Panc1 (cell line): Measurements from ENCODE around the gene ADIG. TPM values are rescaled to one million over a fixed set of nuclear protein-coding genes. Genes with fewer than 3 reads are reported as not detected.

Source experiments
- ATAC-seq: fragments of 200-7000 bp; cut with Tn5 transposase; 2 replicates; pipeline ENCODE4 v1.9.1; 2020; ENCODE audit warnings: mild to moderate bottlenecking, moderate library complexity
- BruUV-seq: library from RNA; stranded (reverse); fragments of 400-500 nt; replicated peaks from 2 replicates; lab custom pipeline; 2021; lab: Mats Ljungman, UMichigan
- CTCF ChIA-PET: fragments of 300-600 bp; sonication (Branson Sonifier 250); formaldehyde crosslinking; loops from one replicate; lab custom pipeline; 2022; ENCODE audit warnings: antibody characterized with exemption; lab: Charles Lee
- POLR2A ChIA-PET: fragments of 300-600 bp; sonication (Branson Sonifier 250); formaldehyde crosslinking; loops from one replicate; lab custom pipeline; 2022; ENCODE audit warnings: antibody characterized with exemption; lab: Charles Lee
- DNase-seq: peaks from one replicate; pipeline ENCODE4 v3.0.0-alpha.2; 2010; ENCODE audit warnings: low read depth, low spot score
- H3K27ac ChIP-seq: 2 replicates; pipeline ENCODE4 v1.5.1; 2011; ENCODE audit warnings: mild to moderate bottlenecking, low read length, inconsistent platforms
- H3K27me3 ChIP-seq: fragments of 200-500 bp; sonication (Bioruptor generic); 2 replicates; pipeline ENCODE4 v1.6.0; 2014; ENCODE audit warnings: low read length, inconsistent platforms; ENCODE audit not compliant: control insufficient read depth, insufficient read depth
- H3K36me3 ChIP-seq: fragments of 200-500 bp; sonication (Bioruptor generic); 2 replicates; pipeline ENCODE4 v1.5.1; 2014; ENCODE audit warnings: inconsistent platforms, mild to moderate bottlenecking, low read length, moderate library complexity; ENCODE audit not compliant: control insufficient read depth, insufficient read depth
- H3K4me1 ChIP-seq: 2 replicates; pipeline ENCODE4 v1.5.1; 2011; ENCODE audit warnings: inconsistent platforms, mild to moderate bottlenecking, low read length, moderate library complexity; ENCODE audit not compliant: control insufficient read depth, insufficient read depth
- H3K4me3 ChIP-seq, 2 experiments: 2 replicates each; pipeline ENCODE4 v1.5.1; 2011 to 2012; ENCODE audit warnings: low read depth in 2 of 2, low read length in 2 of 2, mild to moderate bottlenecking in 2 of 2, inconsistent platforms in 1 of 2, moderate library complexity in 1 of 2
- H3K9me3 ChIP-seq: fragments of 200-500 bp; sonication (Bioruptor generic); 2 replicates; pipeline ENCODE4 v1.5.1; 2014; ENCODE audit warnings: low read depth, mild to moderate bottlenecking, inconsistent platforms, low read length, moderate library complexity; ENCODE audit not compliant: control insufficient read depth, insufficient read depth
- CTCF ChIP-seq: fragments of 450-650 bp; IDR thresholded peaks from 2 replicates; pipeline ENCODE4 v1.5.1; 2017; ENCODE audit warnings: mild to moderate bottlenecking
- POLR2AphosphoS5 ChIP-seq: IDR thresholded peaks from 2 replicates; pipeline ENCODE4 v1.6.1; 2012; ENCODE audit warnings: mild to moderate bottlenecking, low read depth, low read length, moderate library complexity
- REST ChIP-seq, 2 experiments: IDR thresholded peaks; 2 replicates each; pipeline ENCODE4 v1.6.1; 2011 to 2012; ENCODE audit warnings: low read depth in 2 of 2, control low read depth in 1 of 2, low read length in 1 of 2, mild to moderate bottlenecking in 1 of 2, moderate library complexity in 1 of 2; ENCODE audit not compliant: insufficient read depth in 1 of 2
- SIN3A ChIP-seq: IDR thresholded peaks from 2 replicates; pipeline ENCODE4 v1.6.1; 2012; ENCODE audit warnings: low read depth, mild to moderate bottlenecking, low read length, moderate library complexity, borderline replicate concordance; ENCODE audit not compliant: insufficient read depth
- TCF7L2 ChIP-seq: IDR thresholded peaks from 2 replicates; pipeline ENCODE4 v1.6.1; 2011; ENCODE audit warnings: mild to moderate bottlenecking, low read depth, low read length, inconsistent platforms
- in situ Hi-C: cut with HindIII; loops from 2 replicates; pipeline ENCODE4 v1.10.0; 2016; ENCODE audit warnings: low sequenced_read_pairs, low pct_unique_long_range_greater_than_20kb
- intact Hi-C: fragments of 100-400 bp; cut with micrococcal nuclease; formaldehyde crosslinking; loops from one replicate; pipeline ENCODE4 v1.10.0; 2022; ENCODE audit not compliant: unreplicated experiment
- total RNA-seq: library from RNA; stranded (reverse); gene quantifications from one replicate; pipeline ENCODE4 v1.2.1, GENCODE V29; 2021; ENCODE audit not compliant: unreplicated experiment

ADIG gene
- total RNA-seq, 1 experiment from 2014 or later: not detected

GRCh38 chr20:38554986-38555385 is 26.0 kb upstream of the ADIG start:
- in situ Hi-C loops (no loop called here), intact Hi-C loops (no loop called here)
- DNase-seq: no peak
- Histone ChIP-seq H3K4me3 (no peak overlapping the region), H3K4me1 (no peaks in the 10 kb centered on the region), H3K27ac (no peak overlapping the region), H3K9me3 (no peaks in the 10 kb centered on the region), H3K36me3 (peaks cover 23% of the 10 kb centered on the region), H3K27me3 (no peaks in the 10 kb centered on the region)
- TF ChIP-seq SIN3A (no peak), POLR2AphosphoS5 (no peak), TCF7L2 (no peak), REST (IDR thresholded peaks at IDR 0.05; ENCODE audit: insufficient read depth in 1 of 2, low read depth in 2 of 2, low read length in 1 of 2) (no peak), CTCF (no peak)
- ChIA-PET POLR2A (no interaction called here), CTCF (no interaction called here)
- BruUV-seq: no TSS peak
- no peak for ATAC-seq

- intact Hi-C loops: no loop called here
- H3K4me3 ChIP-seq: no peak overlapping the region
- in situ Hi-C loops: no loop called here
- BruUV-seq: no TSS peak
- no peak for ATAC-seq
- no peak for TF ChIP-seq POLR2AphosphoS5
- ChIA-PET CTCF (no interaction called here), POLR2A (no interaction called here)
- DNase-seq: no peak
- no peaks in the 10 kb centered on the region for H3K4me1 ChIP-seq
- no peak overlapping the region for H3K27ac ChIP-seq
- H3K27me3 ChIP-seq: no peaks in the 10 kb centered on the region
- H3K36me3 ChIP-seq: peaks cover 27% of the 10 kb centered on the region
- H3K9me3 ChIP-seq: no peaks in the 10 kb centered on the region
Observed at GRCh38 chr20:38555395-38555794, 25.6 kb upstream of the ADIG start.

GRCh38 chr20:38557174-38557573 is 23.8 kb upstream of the ADIG start:
- ATAC-seq (no peak), DNase-seq (no peak)
- CTCF ChIA-PET: no interaction called here
- no peaks in the 10 kb centered on the region for H3K4me1 ChIP-seq
- peaks cover 27% of the 10 kb centered on the region for H3K36me3 ChIP-seq
- H3K9me3 ChIP-seq: no peaks in the 10 kb centered on the region
- H3K27ac ChIP-seq: no peak overlapping the region
- BruUV-seq: no TSS peak
- in situ Hi-C loops: no loop called here
- POLR2A ChIA-PET: no interaction called here
- no peaks in the 10 kb centered on the region for H3K27me3 ChIP-seq
- TF ChIP-seq CTCF: no peak
- no peak overlapping the region for H3K4me3 ChIP-seq
- intact Hi-C loops: no loop called here
